Activated CD8-positive, alpha-beta memory T cell treated with anti-CD3 and anti-CD28 coated beads, Interleukin-2, amount 50 U/mL, for 1 hour (primary cell): ENCODE results near the gene ADGRF5.

Source experiments
- DNase-seq: peaks from one replicate; pipeline ENCODE4 v3.0.0-alpha.2; 2020; ENCODE audit errors: extremely low read depth

Gene ADGRF5

GRCh38 chr6:46930331-46930730 lies 8.6 kb upstream of the ADGRF5 start:
- DNase-seq: no peak

- DNase-seq: no peak
Observed at GRCh38 chr6:46927066-46927465, 5.3 kb upstream of the ADGRF5 start.

- DNase-seq: no peak
Observed at GRCh38 chr6:46926481-46926880, 4.7 kb upstream of the ADGRF5 start.

GRCh38 chr6:46925563-46926253 lies 4.0 kb upstream of the ADGRF5 start:
- no peak for DNase-seq

- DNase-seq: no peak
Observed at GRCh38 chr6:46923476-46923875, 1.7 kb upstream of the ADGRF5 start.

DNA sequence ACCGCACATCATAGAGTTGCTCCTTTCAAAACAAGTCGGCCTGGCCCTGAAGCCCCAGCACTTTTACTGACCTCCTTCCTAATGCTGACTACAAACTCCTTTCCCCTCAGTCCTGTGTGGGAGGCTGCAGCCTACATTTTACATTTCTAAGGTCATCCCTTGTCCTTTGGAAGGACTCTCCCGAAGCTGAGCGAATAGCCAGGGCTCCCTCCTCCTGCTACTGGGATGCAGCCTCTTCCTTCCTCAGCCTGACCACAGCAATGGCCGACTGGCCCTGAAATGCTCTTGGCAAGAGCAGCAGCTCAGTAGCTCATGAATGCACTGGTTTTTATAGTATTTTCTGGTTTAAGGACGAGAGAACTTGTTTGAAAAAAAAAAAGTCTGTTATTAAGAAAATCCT lies 679 bp downstream of the ADGRF5 start:
- DNase-seq: no peak

GRCh38 chr6:46918806-46919205 lies 2.9 kb downstream of the ADGRF5 start:
- DNase-seq: no peak

GRCh38 chr6:46917002-46917545 lies 4.7 kb downstream of the ADGRF5 start:
- no peak for DNase-seq

DNA sequence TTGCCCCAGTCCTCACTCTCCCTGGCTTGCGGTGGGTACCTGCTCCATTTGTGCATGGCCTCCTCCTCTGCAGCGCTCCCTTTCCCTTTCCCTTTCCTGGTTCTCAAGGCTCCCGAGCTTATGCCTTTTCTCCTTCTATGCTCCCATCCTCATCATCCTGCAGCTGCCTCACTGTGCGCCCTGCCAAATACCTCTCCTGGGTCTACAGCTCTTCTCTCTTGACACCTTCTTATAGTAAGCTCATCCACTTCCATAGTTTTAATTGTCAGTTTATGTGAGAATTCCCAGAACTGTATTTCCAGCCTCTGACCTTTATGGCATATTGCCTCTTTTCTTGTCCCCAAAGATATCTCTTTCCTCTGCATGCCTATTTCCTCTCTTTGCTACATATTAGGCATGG lies 5.9 kb downstream of the ADGRF5 start:
- no peak for DNase-seq

DNA sequence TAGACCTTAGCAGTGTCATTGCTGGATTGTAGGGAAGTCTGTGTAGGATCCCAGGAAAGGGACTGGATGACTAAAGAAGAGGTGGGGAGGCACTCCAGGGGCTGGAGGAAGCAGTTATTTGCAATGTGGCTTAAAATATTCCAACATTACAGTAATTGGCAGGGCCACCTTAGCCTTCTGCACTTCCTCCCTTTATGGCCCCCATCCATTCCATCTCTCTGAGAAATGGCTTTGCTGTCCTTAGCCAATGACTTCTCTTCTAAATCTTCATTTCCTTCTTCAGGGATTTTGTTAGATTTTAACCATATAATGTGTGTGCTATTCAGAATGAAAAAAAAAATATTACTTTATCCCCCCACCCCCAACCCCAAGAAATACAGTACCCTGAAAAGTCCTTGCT lies 6.4 kb downstream of the ADGRF5 start:
- no peak for DNase-seq

DNA sequence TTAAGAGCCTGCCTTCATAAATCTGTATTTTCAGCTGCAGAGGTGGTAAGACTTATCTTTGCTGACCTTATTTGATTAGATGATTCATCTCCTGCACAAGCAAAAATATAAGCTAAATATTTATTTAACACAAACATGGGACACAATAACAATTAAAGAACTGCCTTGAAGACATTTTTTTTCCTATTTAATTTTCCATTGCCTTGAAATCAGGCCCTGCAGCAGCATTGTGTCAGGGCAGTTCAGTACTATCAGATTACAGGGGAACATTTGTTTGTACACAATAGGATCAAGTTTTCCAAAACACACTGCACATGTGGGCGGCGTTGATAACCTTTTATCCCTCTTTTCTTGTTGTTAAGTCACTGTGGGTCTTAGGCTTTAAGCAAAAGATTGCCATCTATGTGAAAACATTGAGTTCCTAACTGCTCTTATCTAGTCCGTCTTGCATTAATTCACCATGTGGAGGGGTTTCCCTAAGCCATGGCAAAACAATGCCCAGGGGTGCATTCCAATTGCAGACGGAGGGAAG lies 7.4 kb downstream of the ADGRF5 start:
- DNase-seq: no peak

DNA sequence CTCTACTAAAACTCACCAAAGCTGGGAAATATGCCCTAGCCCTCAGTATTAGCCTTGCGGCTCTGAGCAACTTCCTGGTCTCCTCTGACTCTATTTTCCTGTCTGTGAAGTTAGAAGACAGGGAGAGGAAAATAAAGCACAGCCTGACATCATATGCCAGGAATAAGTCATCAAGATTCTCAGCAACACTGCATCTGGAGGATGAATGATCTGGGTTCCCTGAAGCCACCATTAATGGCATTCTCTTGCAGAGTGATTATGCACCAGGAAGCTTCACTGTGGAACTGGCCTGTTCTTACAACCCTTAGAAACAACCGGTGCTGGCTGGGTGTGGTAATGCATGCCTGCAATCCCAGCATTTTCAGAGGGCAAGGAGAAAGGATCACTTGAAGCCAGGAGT lies 12.4 kb downstream of the ADGRF5 start:
- DNase-seq: no peak

DNA sequence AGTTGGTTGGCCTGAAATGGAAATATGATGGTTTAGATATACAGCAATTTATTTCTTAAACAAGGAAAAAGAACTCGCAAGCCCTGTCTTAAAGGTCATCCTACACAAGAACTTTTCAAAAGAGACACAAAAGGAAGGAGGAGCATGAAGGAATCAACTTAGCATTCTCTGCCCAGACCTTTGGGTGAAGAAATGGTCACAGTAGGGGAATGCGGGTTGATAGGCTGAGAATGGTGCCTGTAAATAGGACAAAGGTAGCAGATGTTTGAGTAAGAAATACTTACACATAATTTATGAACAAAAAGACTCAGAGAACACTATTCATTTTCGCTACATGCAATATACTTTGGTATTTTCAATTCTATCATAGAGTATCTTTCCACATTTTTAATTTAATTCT lies 15.0 kb downstream of the ADGRF5 start:
- no peak for DNase-seq

GRCh38 chr6:46904117-46904516 lies 17.6 kb downstream of the ADGRF5 start:
- DNase-seq: no peak

- no peak for DNase-seq
Observed at GRCh38 chr6:46903175-46903574, 18.6 kb downstream of the ADGRF5 start.

GRCh38 chr6:46901882-46902314 lies 19.8 kb downstream of the ADGRF5 start:
- no peak for DNase-seq

- no peak for DNase-seq
Observed at GRCh38 chr6:46900266-46900665, 21.5 kb downstream of the ADGRF5 start.

DNA sequence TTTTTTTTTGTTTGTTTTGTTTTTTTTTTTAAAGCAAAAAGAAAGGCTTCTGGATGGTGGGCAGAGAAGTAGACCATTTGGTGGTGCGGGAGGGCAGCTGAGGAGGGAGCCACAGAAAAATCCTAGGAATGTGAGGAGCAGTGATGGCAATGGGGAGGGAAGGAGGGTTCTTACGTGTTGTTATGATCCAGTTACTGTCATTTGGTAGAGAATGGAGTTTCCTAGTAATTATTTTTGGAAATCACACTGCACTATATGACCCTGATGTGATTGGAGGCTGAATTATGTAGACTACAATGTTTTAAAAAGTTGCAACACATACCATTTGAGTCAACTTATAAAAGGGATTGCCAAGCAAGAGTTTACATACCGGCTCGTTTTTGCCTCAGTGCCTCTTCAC lies 22.1 kb downstream of the ADGRF5 start:
- no peak for DNase-seq

DNA sequence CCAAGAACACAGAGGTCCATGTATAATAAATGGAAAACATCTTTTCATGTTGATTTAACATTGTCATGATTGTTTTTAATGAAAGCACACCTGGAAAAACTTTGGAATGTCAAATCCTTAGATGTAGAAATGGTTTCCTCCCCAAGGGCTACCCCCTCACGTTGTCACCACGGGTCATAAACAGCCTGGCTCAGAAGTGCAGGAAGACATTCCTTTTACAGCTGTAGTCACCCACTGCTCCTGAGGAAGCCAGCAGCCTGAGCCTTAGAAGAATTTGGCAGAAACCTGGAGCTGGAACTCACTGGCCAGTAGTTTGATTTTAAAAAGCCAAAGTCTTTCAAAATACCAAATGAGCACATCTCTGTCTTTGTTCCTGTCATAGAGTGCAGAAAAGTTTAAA lies 23.7 kb downstream of the ADGRF5 start:
- DNase-seq: no peak

DNA sequence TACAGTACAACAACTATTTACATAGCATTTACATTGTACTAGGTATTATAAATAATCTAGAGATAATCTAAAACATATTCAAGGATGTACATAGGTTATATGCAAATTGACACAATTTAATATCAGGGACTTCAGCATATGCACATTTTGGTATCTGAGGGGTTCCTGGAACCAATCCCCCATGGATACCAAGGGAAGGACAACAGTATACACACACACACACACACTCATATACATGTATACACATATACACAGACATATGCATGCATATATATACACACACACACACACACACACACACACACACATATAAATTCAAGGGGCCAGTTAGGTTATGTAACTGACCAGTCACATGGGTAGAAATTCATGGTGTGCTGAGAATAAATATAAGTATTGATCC lies 24.9 kb downstream of the ADGRF5 start:
- no peak for DNase-seq

GRCh38 chr6:46895930-46896329 lies 25.8 kb downstream of the ADGRF5 start:
- DNase-seq: no peak

DNA sequence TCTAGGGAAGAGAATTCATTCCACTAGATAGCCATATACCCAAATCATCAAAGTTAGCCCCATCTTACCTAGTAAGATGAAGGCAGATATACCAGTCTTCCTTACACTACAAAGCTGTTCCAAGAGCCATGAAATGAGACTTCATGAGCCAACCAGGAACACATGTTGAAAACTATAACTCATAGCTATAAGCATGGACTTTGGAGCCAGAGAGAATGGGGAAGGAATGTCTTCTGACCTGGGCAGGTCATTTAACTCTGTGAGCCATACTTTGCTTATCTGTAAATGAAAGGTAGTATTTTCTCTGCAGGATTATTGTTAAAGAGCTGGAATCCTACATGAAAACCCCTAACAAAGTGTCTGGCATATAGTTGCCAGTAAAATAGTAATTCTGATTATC lies 27.3 kb downstream of the ADGRF5 start:
- no peak for DNase-seq

DNA sequence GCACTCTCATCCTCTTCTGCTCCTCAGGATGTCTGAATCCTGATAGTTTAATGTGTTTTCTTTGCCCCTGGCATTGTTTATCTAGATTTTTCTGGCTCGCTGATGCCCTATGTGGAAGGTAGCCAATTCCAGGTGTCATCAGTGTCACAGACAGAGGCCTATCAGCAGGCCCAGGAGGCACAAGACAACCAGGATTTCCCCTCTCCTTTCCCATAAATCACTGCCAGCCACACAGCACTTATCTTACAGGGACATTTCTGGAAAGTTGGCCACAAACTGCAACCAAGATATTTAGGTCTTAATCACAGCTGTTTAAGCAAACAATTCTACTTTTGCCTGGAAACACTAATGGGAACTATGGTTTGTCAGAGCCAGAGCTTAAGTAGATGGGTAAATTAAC lies 28.1 kb downstream of the ADGRF5 start:
- DNase-seq: no peak
